H9 (cell line): ENCODE measurements around the gene NFAM1. TPM values are rescaled to one million over a fixed set of nuclear protein-coding genes. Genes with fewer than 3 reads are reported as not detected.

ENCODE experiments used
- DNase-seq: peaks from one replicate; pipeline ENCODE4 v3.0.0-alpha.2; 2017
- H2AFZ ChIP-seq: one replicate; pipeline ENCODE4 v1.6.1; 2013; ENCODE audit warnings: mild to moderate bottlenecking, low read length, control low read depth, moderate library complexity
- H2AK5ac ChIP-seq: 2 replicates; pipeline ENCODE4 v1.6.1; 2013; ENCODE audit warnings: low read length, control low read depth, mixed read lengths; ENCODE audit not compliant: insufficient read length
- H2BK120ac ChIP-seq: one replicate; pipeline ENCODE4 v1.6.1; 2013; ENCODE audit warnings: low read depth, mild to moderate bottlenecking, low read length, control low read depth, inconsistent platforms; ENCODE audit not compliant: poor library complexity, severe bottlenecking
- H2BK12ac ChIP-seq: 2 replicates; pipeline ENCODE4 v1.6.1; 2013; ENCODE audit warnings: low read length, control low read depth, mixed read lengths, low read depth; ENCODE audit not compliant: insufficient read length
- H2BK15ac ChIP-seq: 2 replicates; pipeline ENCODE4 v1.6.1; 2013; ENCODE audit warnings: low read depth, low read length, control low read depth
- H2BK20ac ChIP-seq: one replicate; pipeline ENCODE4 v1.6.1; 2013; ENCODE audit warnings: low read depth, mild to moderate bottlenecking, low read length, control low read depth, inconsistent platforms; ENCODE audit not compliant: poor library complexity, severe bottlenecking
- H2BK5ac ChIP-seq: 2 replicates; pipeline ENCODE4 v1.6.1; 2013; ENCODE audit warnings: low read length, control low read depth, mixed read lengths; ENCODE audit not compliant: insufficient read length
- H3K14ac ChIP-seq: 2 replicates; pipeline ENCODE4 v1.6.1; 2013; ENCODE audit warnings: low read length, control low read depth; ENCODE audit not compliant: insufficient read depth
- H3K18ac ChIP-seq: 2 replicates; pipeline ENCODE4 v1.6.1; 2013; ENCODE audit warnings: low read depth, mild to moderate bottlenecking, mixed read lengths, low read length, control low read depth; ENCODE audit not compliant: insufficient read length
- H3K23ac ChIP-seq: 2 replicates; pipeline ENCODE4 v1.6.1; 2013; ENCODE audit warnings: low read length, control low read depth, mixed read lengths, low read depth; ENCODE audit not compliant: insufficient read length
- H3K23me2 ChIP-seq: 2 replicates; pipeline ENCODE4 v1.6.1; 2013; ENCODE audit warnings: low read depth, mild to moderate bottlenecking, mixed read lengths, low read length, control low read depth; ENCODE audit not compliant: insufficient read length, poor library complexity, severe bottlenecking
- H3K27ac ChIP-seq: 2 replicates; pipeline ENCODE4 v1.5.1; 2013; ENCODE audit warnings: low read length, control low read depth, mixed read lengths, low read depth; ENCODE audit not compliant: insufficient read length
- H3K27me3 ChIP-seq: 2 replicates; pipeline ENCODE4 v1.6.1; 2013; ENCODE audit warnings: low read length, control low read depth, inconsistent platforms; ENCODE audit not compliant: insufficient read depth
- H3K4ac ChIP-seq: 2 replicates; pipeline ENCODE4 v1.6.1; 2013; ENCODE audit warnings: low read depth, mild to moderate bottlenecking, control low read depth, inconsistent platforms, low read length, moderate library complexity
- H3K4me1 ChIP-seq: 2 replicates; pipeline ENCODE4 v1.6.1; 2013; ENCODE audit warnings: low read length, control low read depth, inconsistent platforms; ENCODE audit not compliant: insufficient read depth
- H3K4me2 ChIP-seq: 2 replicates; pipeline ENCODE4 v1.6.1; 2013; ENCODE audit warnings: low read length, control low read depth, mixed read lengths; ENCODE audit not compliant: insufficient read length, insufficient read depth
- H3K56ac ChIP-seq: 2 replicates; pipeline ENCODE4 v1.6.1; 2013; ENCODE audit warnings: low read depth, mild to moderate bottlenecking, mixed read lengths, low read length, control low read depth; ENCODE audit not compliant: insufficient read length
- H3K79me1 ChIP-seq: 2 replicates; pipeline ENCODE4 v1.6.1; 2013; ENCODE audit warnings: low read depth, mild to moderate bottlenecking, moderate library complexity, low read length, control low read depth, inconsistent platforms; ENCODE audit not compliant: insufficient read depth, poor library complexity, severe bottlenecking
- H3K79me2 ChIP-seq: 2 replicates; pipeline ENCODE4 v1.6.1; 2013; ENCODE audit warnings: low read length, control low read depth, inconsistent platforms; ENCODE audit not compliant: insufficient read depth
- H3K9ac ChIP-seq: 2 replicates; pipeline ENCODE4 v1.6.1; 2013; ENCODE audit warnings: low read length, control low read depth, mixed read lengths; ENCODE audit not compliant: insufficient read length; ENCODE audit errors: extremely low read depth
- H3K9me3 ChIP-seq: one replicate; pipeline ENCODE4 v1.6.1; 2013; ENCODE audit warnings: low read depth, low read length, inconsistent platforms; ENCODE audit not compliant: control insufficient read depth
- H3T11ph ChIP-seq: one replicate; pipeline ENCODE4 v1.6.1; 2013; ENCODE audit warnings: mild to moderate bottlenecking, low read length, control low read depth, inconsistent platforms
- H4K20me1 ChIP-seq: one replicate; pipeline ENCODE4 v1.6.1; 2013; ENCODE audit not compliant: control insufficient read depth, insufficient read length, insufficient read depth
- H4K5ac ChIP-seq: 2 replicates; pipeline ENCODE4 v1.6.1; 2013; ENCODE audit warnings: low read depth, mild to moderate bottlenecking, mixed read lengths, low read length, control low read depth; ENCODE audit not compliant: insufficient read length
- H4K8ac ChIP-seq: replicated peaks from 2 replicates; pipeline ENCODE4 v1.6.1; 2013; ENCODE audit warnings: low read length, control low read depth, mixed read lengths, low read depth; ENCODE audit not compliant: insufficient read length
- H4K91ac ChIP-seq: 2 replicates; pipeline ENCODE4 v1.6.1; 2013; ENCODE audit warnings: low read depth, mild to moderate bottlenecking, moderate library complexity, mixed read lengths, low read length, control low read depth; ENCODE audit not compliant: insufficient read length
- H3K27ac Mint-ChIP-seq, 3 experiments: 2 replicates in 2 of 3; 3 replicates in 1 of 3; pipeline ENCODE4 v1.8.0; 2020 to 2021; ENCODE audit warnings: mixed read lengths in 3 of 3, mild to moderate bottlenecking in 1 of 3, moderate library complexity in 1 of 3
- H3K27me3 Mint-ChIP-seq: 2 replicates; pipeline ENCODE4 v1.8.0; 2021; ENCODE audit warnings: low read depth, mild to moderate bottlenecking, moderate library complexity, mixed read lengths
- H3K36me3 Mint-ChIP-seq, 3 experiments: 2 replicates in 2 of 3; 3 replicates in 1 of 3; pipeline ENCODE4 v1.8.0; 2020 to 2021; ENCODE audit warnings: low read depth in 3 of 3, mixed read lengths in 3 of 3; ENCODE audit not compliant: insufficient read depth in 1 of 3
- H3K4me1 Mint-ChIP-seq, 2 experiments: 2 replicates each; pipeline ENCODE4 v1.8.0; 2020; ENCODE audit warnings: mixed read lengths in 2 of 2
- H3K4me3 Mint-ChIP-seq, 2 experiments: 2 replicates in 1 of 2; 3 replicates in 1 of 2; pipeline ENCODE4 v1.8.0; 2020 to 2021; ENCODE audit warnings: mild to moderate bottlenecking in 2 of 2, mixed read lengths in 2 of 2, moderate library complexity in 1 of 2
- H3K9me3 Mint-ChIP-seq, 2 experiments: 2 replicates in 1 of 2; 3 replicates in 1 of 2; pipeline ENCODE4 v1.8.0; 2020; ENCODE audit warnings: mild to moderate bottlenecking in 2 of 2, mixed read lengths in 2 of 2, moderate library complexity in 1 of 2
- WGBS: extraction: QIAGEN DNeasy Blood & Tissue Kit; methylation state at CpG from one replicate; pipeline ENCODE4 v1.1.7; 2013; ENCODE audit warnings: missing lambda C conversion rate, low lambda C conversion rate, mixed read lengths; ENCODE audit not compliant: insufficient read length; ENCODE audit errors: extremely low coverage; 5-methylcytosine and 5-hydroxymethylcytosine counted together
- total RNA-seq: library from RNA; stranded (reverse); gene quantifications from 2 replicates; pipeline ENCODE4 v1.2.1, GENCODE V29; 2021
- TF ChIP-seq, protein P1 (sequence below): fragments of 200-600 bp; sonication (generic); conservative IDR thresholded peaks from 3 replicates; pipeline ENCODE4 v1.8.0; 2021; ENCODE audit warnings: antibody characterized with exemption, mild to moderate bottlenecking

Gene NFAM1
- total RNA-seq, 1 experiment from 2014 or later = 0.68 TPM

DNA sequence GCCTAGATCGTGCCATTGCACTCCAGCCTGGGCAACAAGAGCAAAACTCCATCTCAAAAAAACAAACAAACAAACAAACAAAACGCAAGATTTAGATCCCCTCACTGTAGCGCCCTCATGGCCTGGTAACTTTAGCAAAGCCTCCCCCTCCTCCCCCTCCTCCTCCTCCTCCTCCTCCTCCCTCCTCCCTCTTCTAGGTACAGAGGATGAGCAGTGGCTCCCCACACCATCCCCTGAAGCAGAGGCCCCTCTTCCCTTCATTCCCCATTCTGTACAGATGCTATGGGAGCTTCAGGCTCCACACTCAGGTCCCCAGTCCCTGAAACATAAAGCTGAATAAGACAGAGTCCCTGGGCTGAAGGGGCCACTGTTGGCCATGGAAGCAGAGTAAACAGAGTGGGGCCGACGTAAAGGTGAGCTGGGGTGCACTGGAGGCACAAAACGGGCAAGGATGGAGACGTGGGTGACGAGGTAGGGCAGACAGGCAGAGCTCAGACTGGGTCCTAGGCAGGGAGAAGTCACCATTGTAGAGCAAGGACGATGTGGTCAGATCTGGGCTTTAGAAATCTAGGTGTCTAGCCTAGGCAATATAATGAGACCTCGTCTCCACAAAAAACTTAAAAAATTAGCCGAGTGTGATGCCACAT lies 19.4 kb upstream of the NFAM1 start:
- Mint-ChIP-seq H3K36me3 (no peaks in the 10 kb centered on the region), H3K4me3 (no peak overlapping the region), H3K9me3 (peaks cover 0 to 2% of the 10 kb centered on the region in 2 experiments; a peak in 2 of 5 replicates), H3K27me3 (peaks cover 40% of the 10 kb centered on the region), H3K27ac (no peak overlapping the region), H3K4me1 (no peaks in the 10 kb centered on the region)
- H4K8ac ChIP-seq = no peak overlapping the region
- H3K14ac ChIP-seq = no peak overlapping the region; the same call in 1 of the 2 replicates
- H2BK5ac ChIP-seq = no peak overlapping the region
- no peak for DNase-seq
- no peak overlapping the region for H3K18ac ChIP-seq
- H2AFZ ChIP-seq = no peak overlapping the region
- no peaks in the 10 kb centered on the region for H4K20me1 ChIP-seq
- H2BK12ac ChIP-seq = no peak overlapping the region
- WGBS = no CpG with 5 or more reads among the region's 11 CpGs
- no peaks in the 10 kb centered on the region for H3K79me1 ChIP-seq
- no peak overlapping the region for H2BK120ac ChIP-seq
- H3K27me3 ChIP-seq = no peaks in the 10 kb centered on the region
- H3T11ph ChIP-seq = no peak overlapping the region
- no peak overlapping the region for H2BK15ac ChIP-seq
- H3K9me3 ChIP-seq = no peaks in the 10 kb centered on the region
- no peak overlapping the region for H3K9ac ChIP-seq
- no peak overlapping the region for H3K56ac ChIP-seq
- TF ChIP-seq, protein P1, sequence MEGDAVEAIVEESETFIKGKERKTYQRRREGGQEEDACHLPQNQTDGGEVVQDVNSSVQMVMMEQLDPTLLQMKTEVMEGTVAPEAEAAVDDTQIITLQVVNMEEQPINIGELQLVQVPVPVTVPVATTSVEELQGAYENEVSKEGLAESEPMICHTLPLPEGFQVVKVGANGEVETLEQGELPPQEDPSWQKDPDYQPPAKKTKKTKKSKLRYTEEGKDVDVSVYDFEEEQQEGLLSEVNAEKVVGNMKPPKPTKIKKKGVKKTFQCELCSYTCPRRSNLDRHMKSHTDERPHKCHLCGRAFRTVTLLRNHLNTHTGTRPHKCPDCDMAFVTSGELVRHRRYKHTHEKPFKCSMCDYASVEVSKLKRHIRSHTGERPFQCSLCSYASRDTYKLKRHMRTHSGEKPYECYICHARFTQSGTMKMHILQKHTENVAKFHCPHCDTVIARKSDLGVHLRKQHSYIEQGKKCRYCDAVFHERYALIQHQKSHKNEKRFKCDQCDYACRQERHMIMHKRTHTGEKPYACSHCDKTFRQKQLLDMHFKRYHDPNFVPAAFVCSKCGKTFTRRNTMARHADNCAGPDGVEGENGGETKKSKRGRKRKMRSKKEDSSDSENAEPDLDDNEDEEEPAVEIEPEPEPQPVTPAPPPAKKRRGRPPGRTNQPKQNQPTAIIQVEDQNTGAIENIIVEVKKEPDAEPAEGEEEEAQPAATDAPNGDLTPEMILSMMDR = no peak
- H3K27ac ChIP-seq = no peak overlapping the region
- H3K4ac ChIP-seq = no peak overlapping the region
- no peak overlapping the region for H3K4me2 ChIP-seq
- H2AK5ac ChIP-seq = no peak overlapping the region
- H3K23me2 ChIP-seq = no peaks in the 10 kb centered on the region
- no peak overlapping the region for H4K91ac ChIP-seq
- H3K4me1 ChIP-seq = no peaks in the 10 kb centered on the region
- H4K5ac ChIP-seq = no peak overlapping the region
- H2BK20ac ChIP-seq = no peak overlapping the region
- no peak overlapping the region for H3K23ac ChIP-seq
- no peaks in the 10 kb centered on the region for H3K79me2 ChIP-seq
